ENCODE data around the gene OVOL3. TPM values are rescaled to one million over a fixed set of nuclear protein-coding genes. Genes with fewer than 3 reads are reported as not detected.

Gene OVOL3
- total and polyA plus RNA-seq, 7 donors, result not detected

DNA sequence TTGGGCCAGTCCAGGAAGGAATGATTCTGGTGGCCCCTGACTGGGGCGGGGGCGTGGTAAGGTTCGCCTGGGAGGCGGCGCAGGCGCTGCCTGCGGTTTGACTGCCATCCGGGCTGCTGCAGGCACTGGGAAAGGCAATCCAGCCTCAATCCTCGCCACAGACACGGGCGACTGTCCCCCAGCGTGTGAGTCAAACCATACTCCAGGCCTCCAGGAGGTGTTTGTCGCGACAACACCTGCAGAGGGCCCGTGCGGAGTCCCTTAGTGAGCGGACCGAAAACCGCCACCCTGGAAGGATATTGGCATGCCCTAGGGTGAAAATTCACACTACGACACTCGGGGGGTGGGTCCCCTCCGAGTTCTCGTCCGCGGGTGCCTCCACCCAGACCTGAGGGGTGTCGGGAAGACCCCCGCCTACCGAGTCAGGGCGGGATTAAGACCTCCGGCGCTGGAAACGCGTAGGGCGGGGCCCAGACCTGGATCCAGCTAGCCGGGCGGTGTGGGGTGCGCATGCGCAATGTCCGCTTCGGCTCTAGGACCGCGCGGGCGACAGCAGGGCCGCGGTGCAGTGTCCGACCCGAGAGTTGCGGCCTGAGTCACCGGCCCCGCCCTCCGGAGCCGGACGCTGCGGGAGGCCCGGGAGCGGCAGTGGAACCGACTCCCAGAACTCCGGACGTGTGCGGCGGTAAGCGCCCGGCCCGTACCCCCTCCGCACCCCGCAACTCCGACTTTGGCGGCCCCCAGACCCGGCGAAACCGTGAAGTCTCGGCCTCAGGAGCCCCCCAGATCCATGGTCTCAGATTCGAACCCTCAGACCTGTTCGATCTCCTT is 28.7 kb downstream of the OVOL3 start, which contains the start of gene CAPNS1:
TSS of gene CAPNS1 (plus strand) at position 594 of the 831 bp plus-strand sequence. CDS start 946 bp downstream, outside the sequence.
- 1% methylated on average over 75 of the region's 75 CpGs for WGBS, 2 donors
- H3K9me3 ChIP-seq, result no peaks in the 10 kb centered on the region
- H3K27ac ChIP-seq, result peak within 1 kb of the TSS; percentile 89 to 100 (median 98)
- intact Hi-C loops (cut with DNase I), result loop anchor here (1.0 to 5.0 kb wide), 2 partner anchors 13 to 382 kb away; partner anchors contain the start of genes COX7A1, HSPB6 and PROSER3
- TF ChIP-seq POLR2A (IDR thresholded peaks at IDR 0.05), result peak; percentile 96 to 97
- TF ChIP-seq, protein P1, sequence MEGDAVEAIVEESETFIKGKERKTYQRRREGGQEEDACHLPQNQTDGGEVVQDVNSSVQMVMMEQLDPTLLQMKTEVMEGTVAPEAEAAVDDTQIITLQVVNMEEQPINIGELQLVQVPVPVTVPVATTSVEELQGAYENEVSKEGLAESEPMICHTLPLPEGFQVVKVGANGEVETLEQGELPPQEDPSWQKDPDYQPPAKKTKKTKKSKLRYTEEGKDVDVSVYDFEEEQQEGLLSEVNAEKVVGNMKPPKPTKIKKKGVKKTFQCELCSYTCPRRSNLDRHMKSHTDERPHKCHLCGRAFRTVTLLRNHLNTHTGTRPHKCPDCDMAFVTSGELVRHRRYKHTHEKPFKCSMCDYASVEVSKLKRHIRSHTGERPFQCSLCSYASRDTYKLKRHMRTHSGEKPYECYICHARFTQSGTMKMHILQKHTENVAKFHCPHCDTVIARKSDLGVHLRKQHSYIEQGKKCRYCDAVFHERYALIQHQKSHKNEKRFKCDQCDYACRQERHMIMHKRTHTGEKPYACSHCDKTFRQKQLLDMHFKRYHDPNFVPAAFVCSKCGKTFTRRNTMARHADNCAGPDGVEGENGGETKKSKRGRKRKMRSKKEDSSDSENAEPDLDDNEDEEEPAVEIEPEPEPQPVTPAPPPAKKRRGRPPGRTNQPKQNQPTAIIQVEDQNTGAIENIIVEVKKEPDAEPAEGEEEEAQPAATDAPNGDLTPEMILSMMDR (IDR thresholded peaks at IDR 0.05), result no peak
- TF ChIP-seq EP300 (IDR thresholded peaks at IDR 0.05), result peak in 1 of 4 donors; percentile 17
- peak; percentile 95 to 99 (median 98) for TF ChIP-seq POLR2AphosphoS5 (IDR thresholded peaks at IDR 0.05)
- DNase-seq, result peak; percentile 99
- H3K36me3 ChIP-seq, result peaks cover 17 to 25% (median 20%) of the 10 kb centered on the region in 4 donors
- peak within 1 kb of the TSS; percentile 56 to 94 (median 82) for H3K4me3 ChIP-seq
- no peaks in the 10 kb centered on the region for H3K27me3 ChIP-seq
- H3K4me1 ChIP-seq, result peaks cover 0 to 30% (median 25%) of the 10 kb centered on the region in 4 donors

DNA sequence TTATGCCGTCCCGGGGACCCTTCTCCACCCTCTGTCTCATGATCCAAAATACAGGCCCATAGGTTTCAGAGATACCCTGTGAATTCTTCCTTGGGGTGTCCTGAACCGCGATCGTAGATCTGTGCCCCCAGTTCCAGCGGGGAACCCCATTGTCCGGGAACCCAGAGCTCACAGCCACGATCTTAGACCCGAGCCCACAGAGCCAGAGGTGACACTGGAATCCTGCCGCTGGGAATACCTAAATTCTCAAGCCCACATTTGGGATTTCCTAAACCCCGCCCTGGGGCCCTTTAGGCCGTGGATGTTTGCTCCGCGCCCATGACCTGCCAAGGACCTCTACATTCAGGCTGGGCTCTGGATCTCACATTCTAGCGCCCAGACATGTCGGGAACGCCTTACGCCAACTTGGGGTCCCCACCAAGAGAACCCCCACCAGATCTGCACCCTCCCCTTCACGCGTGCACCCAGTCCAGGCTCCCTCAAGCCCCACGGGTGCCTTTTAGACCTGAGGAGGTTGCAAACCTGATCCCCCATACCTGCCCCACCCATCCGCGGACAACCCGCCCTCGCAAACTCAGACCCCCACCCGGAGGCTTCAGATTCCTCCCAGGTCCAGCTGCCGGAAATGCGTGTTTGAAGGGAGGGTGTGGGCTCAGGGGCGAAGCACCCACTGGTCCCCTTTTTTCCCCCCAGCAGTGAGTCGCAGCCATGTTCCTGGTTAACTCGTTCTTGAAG is 29.5 kb downstream of the OVOL3 start:
- no peaks in the 10 kb centered on the region for H3K9me3 ChIP-seq
- H3K36me3 ChIP-seq, result peaks cover 24 to 32% (median 27%) of the 10 kb centered on the region in 4 donors
- H3K27me3 ChIP-seq, result no peaks in the 10 kb centered on the region
- intact Hi-C loops (cut with DNase I), result loop anchor here (1.0 to 5.0 kb wide), 2 partner anchors 12 to 383 kb away; partner anchors contain the start of genes COX7A1, HSPB6 and PROSER3
- peak; percentile 78 for DNase-seq
- TF ChIP-seq EP300 (IDR thresholded peaks at IDR 0.05) (no peak), POLR2AphosphoS5 (IDR thresholded peaks at IDR 0.05) (no peak), POLR2A (IDR thresholded peaks at IDR 0.05) (no peak)
- TF ChIP-seq, protein P1 (IDR thresholded peaks at IDR 0.05), result no peak
- H3K4me1 ChIP-seq, result peaks cover 0 to 30% (median 25%) of the 10 kb centered on the region in 4 donors
- 0% methylated on average over 31 of the region's 31 CpGs for WGBS, 2 donors
- peak overlapping the region; percentile 89 to 100 (median 98) for H3K27ac ChIP-seq
- H3K4me3 ChIP-seq, result peak overlapping the region; percentile 56 to 94 (median 82)

DNA sequence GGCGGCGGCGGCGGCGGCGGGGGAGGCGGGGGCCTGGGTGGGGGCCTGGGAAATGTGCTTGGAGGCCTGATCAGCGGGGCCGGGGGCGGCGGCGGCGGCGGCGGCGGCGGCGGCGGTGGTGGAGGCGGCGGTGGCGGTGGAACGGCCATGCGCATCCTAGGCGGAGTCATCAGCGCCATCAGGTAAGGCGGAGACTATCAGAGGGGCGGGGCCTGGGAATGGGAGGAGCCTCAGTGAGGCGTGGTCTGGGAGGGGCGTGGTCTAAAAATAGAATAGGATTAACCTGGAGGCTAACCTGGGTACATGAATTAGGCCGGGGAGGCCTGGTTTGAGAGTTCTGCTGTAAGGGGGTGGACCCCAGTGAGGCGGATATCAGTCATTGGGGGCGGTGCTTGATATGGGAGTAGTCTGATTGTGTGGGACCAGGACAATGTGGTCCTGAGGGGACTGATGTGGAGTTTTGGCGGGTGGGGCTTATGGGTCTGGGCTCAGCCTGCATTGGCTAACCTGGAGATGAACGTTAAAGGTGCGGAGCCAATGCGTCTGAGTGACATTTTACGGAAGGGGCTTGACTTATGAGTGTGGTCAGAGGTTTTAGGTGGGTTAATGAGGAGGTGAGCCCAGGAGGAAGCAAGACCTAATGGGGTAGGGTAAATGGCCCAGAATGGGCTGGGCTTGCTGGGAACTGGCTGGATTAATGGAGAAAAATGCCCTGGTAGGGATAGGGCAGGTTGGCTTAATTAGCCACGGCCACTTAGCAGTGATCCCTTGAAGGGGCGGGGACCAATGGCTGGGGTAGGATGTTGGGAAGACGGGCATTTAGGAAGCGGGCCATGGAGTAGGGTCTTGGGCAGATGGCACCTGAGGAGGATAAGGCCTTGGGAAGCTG is 30.3 kb downstream of the OVOL3 start:
- Histone ChIP-seq H3K36me3 (peaks cover 32 to 40% (median 35%) of the 10 kb centered on the region in 4 donors), H3K4me1 (peaks cover 0 to 27% (median 24%) of the 10 kb centered on the region in 4 donors), H3K9me3 (no peaks in the 10 kb centered on the region), H3K4me3 (peak overlapping the region; percentile 56 to 94 (median 82)), H3K27me3 (no peaks in the 10 kb centered on the region), H3K27ac (peak overlapping the region; percentile 89 to 100 (median 98))
- peak; percentile 93 for DNase-seq
- 22 to 23% methylated on average over 42 of the region's 42 CpGs for WGBS, 2 donors
- intact Hi-C loops (cut with DNase I), result loop anchor here (5.0 kb wide), 1 partner anchor 384 kb away; the partner anchor contains the start of genes HSPB6 and PROSER3
- TF ChIP-seq, protein P1 (IDR thresholded peaks at IDR 0.05), result no peak
- TF ChIP-seq POLR2A (IDR thresholded peaks at IDR 0.05) (no peak), POLR2AphosphoS5 (IDR thresholded peaks at IDR 0.05) (peak; percentile 79 to 94 (median 86))

DNA sequence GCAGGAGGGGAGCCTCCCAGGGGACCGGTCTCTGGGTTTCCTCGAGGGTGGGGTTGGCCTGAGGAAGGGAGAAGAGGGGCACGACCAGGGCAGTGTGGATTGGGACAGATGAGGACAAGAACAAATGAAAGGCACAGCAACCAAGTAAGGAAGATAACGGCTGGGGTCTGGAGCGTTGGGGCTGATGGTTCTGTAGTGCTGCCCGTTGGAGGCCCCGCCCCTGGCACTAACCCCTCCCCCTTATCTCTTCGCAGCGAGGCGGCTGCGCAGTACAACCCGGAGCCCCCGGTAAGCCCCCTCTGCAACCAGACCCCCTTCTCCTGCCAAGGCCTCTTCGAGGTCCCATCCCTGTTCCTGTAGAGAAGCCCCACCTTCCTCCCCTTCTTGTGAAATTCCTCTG is 31.1 kb downstream of the OVOL3 start:
- intact Hi-C loops (cut with DNase I), result loop anchor here (5.0 kb wide), 1 partner anchor 385 kb away; the partner anchor contains the start of genes HSPB6 and PROSER3
- no peak overlapping the region for H3K4me3 ChIP-seq
- WGBS, 2 donors, result 94 to 95% methylated on average over 14 of the region's 14 CpGs
- H3K36me3 ChIP-seq, result peaks cover 36 to 48% (median 41%) of the 10 kb centered on the region in 4 donors
- H3K27me3 ChIP-seq, result no peaks in the 10 kb centered on the region
- H3K4me1 ChIP-seq, result peaks cover 0 to 19% (median 16%) of the 10 kb centered on the region in 4 donors
- peak overlapping the region; percentile 89 to 100 (median 98) for H3K27ac ChIP-seq
- TF ChIP-seq EP300 (IDR thresholded peaks at IDR 0.05), result no peak
- no peak for TF ChIP-seq POLR2AphosphoS5 (IDR thresholded peaks at IDR 0.05)
- TF ChIP-seq, protein P1 (IDR thresholded peaks at IDR 0.05), result no peak
- no peak for TF ChIP-seq POLR2A (IDR thresholded peaks at IDR 0.05)
- DNase-seq, result no peak
- no peaks in the 10 kb centered on the region for H3K9me3 ChIP-seq

All from sigmoid colon (tissue), 7 donors.